Prostate gland (tissue), 2 donors: Measurements from ENCODE around the gene C1QL2. TPM values are rescaled to one million over a fixed set of nuclear protein-coding genes. Genes with fewer than 3 reads are reported as not detected.

Source experiments
- DNase-seq: peaks from one replicate; pipeline ENCODE4 v3.0.0-alpha.2; 2019; ENCODE audit warnings: low spot score
- H3K27ac ChIP-seq, 2 donors: fragments of 200-600 bp; sonication (generic); 2 replicates each; pipeline ENCODE4 v1.5.1; 2017 to 2019
- H3K27me3 ChIP-seq: fragments of 200-600 bp; sonication (generic); replicated peaks from 2 replicates; pipeline ENCODE4 v1.5.1; 2019; ENCODE audit not compliant: insufficient read depth
- H3K36me3 ChIP-seq, 2 donors: fragments of 200-600 bp; sonication (generic); 1 replicate in 1 of 2; 2 replicates in 1 of 2; pipeline versions ENCODE4 v1.5.1 to v1.8.1; 2017 to 2019
- H3K4me1 ChIP-seq: fragments of 200-600 bp; sonication (generic); replicated peaks from 2 replicates; pipeline ENCODE4 v1.5.1; 2019
- H3K4me3 ChIP-seq, 2 donors: fragments of 200-600 bp; sonication (generic); 2 replicates each; pipeline ENCODE4 v1.5.1; 2017 to 2019
- H3K9me3 ChIP-seq: fragments of 200-600 bp; sonication (generic); 2 replicates; pipeline ENCODE4 v1.5.1; 2017
- POLR2A ChIP-seq: fragments of 450-650 bp; IDR thresholded peaks from one replicate; pipeline ENCODE4 v1.6.1; 2016; ENCODE audit warnings: antibody characterized with exemption, mild to moderate bottlenecking
- POLR2AphosphoS5 ChIP-seq: sonication (generic); formaldehyde crosslinking; IDR thresholded peaks from one replicate; pipeline ENCODE4 v1.6.1; 2017; ENCODE audit warnings: antibody characterized with exemption
- WGBS: methylation state at CpG from one replicate; pipeline ENCODE4 v1.1.5; 2018; 5-methylcytosine and 5-hydroxymethylcytosine counted together
- intact Hi-C: fragments of 100-400 bp; cut with DNase I; formaldehyde crosslinking; loops from one replicate; pipeline ENCODE4 v1.14.2; 2022
- small RNA-seq, 2 donors: library from RNA; depleted of rRNA; stranded (forward); fragments of <200 nt; gene quantifications; one replicate each; pipeline ENCODE3, GENCODE V24; 2016
- total RNA-seq, 2 donors: library from RNA; depleted of rRNA; stranded (reverse); fragments of >200 nt; gene quantifications; one replicate each; pipeline ENCODE4 v1.1.0, GENCODE V29; 2016
- TF ChIP-seq, protein P1 (sequence below), 4 experiments: fragments of 200-600 bp in 2 of 4; fragments of 450-650 bp in 2 of 4; sonication (generic) in 2 of 4; IDR thresholded peaks; 1 replicate in 3 of 4; 2 replicates in 1 of 4; pipeline ENCODE4 v1.5.1; 2016 to 2019; ENCODE audit warnings: antibody characterized with exemption in 4 of 4, mild to moderate bottlenecking in 2 of 4, moderate library complexity in 2 of 4

The C1QL2 gene
- total RNA-seq, 2 donors from 2014 or later = 0.23 to 1.4 TPM

DNA sequence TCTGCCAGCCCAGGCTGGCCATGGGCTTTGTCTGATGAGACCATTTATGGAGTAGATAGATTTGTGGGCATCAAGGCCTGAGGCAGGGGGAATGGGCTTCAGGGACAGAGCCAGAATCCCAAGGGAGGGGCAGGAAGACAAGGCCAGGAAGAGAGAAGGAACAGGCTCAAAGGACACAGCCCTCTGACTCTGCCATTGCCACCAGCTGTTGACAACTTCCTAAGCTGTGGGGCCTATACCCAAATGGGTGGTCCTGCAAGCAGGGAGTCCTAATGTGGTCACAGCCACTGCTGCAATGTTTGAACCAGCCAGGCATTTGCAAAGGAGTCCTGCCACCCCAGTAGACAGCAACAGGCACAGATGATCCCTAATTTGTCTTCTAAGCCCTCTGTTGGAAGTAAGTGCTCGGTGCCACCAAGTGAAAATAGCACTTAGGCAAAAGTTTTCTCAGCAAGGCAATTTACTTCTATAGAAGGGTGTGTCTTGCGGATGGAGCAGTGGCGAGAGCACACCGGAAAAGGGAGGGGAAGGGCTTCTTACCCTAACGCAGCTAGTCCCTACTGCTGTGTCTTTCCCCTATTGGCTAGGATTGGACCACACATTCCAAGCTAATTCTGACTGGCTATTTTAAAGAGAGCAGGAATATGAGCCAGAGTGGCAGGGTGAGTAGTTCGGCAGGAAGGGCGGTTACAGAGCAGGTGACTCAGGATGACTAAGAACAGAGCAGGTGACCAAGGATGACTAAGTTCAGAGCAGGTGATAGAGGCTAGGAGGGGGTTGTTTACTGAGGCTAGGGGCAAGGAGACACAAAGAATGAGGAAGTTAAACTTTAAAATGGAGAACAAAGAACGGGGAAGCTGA is 47.2 kb downstream of the C1QL2 start:
- 67% methylated on average over 8 of the region's 8 CpGs for WGBS
- TF ChIP-seq POLR2A (no peak), POLR2AphosphoS5 (no peak)
- TF ChIP-seq, protein P1, sequence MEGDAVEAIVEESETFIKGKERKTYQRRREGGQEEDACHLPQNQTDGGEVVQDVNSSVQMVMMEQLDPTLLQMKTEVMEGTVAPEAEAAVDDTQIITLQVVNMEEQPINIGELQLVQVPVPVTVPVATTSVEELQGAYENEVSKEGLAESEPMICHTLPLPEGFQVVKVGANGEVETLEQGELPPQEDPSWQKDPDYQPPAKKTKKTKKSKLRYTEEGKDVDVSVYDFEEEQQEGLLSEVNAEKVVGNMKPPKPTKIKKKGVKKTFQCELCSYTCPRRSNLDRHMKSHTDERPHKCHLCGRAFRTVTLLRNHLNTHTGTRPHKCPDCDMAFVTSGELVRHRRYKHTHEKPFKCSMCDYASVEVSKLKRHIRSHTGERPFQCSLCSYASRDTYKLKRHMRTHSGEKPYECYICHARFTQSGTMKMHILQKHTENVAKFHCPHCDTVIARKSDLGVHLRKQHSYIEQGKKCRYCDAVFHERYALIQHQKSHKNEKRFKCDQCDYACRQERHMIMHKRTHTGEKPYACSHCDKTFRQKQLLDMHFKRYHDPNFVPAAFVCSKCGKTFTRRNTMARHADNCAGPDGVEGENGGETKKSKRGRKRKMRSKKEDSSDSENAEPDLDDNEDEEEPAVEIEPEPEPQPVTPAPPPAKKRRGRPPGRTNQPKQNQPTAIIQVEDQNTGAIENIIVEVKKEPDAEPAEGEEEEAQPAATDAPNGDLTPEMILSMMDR (IDR thresholded peaks at IDR 0.05) = no peak
- no peaks in the 10 kb centered on the region for H3K27me3 ChIP-seq
- H3K36me3 ChIP-seq = no peaks in the 10 kb centered on the region
- no peak overlapping the region for H3K27ac ChIP-seq
- intact Hi-C loops = no loop called here
- H3K4me3 ChIP-seq = no peak overlapping the region
- H3K9me3 ChIP-seq = no peaks in the 10 kb centered on the region
- no peaks in the 10 kb centered on the region for H3K4me1 ChIP-seq
- no peak for DNase-seq

DNA sequence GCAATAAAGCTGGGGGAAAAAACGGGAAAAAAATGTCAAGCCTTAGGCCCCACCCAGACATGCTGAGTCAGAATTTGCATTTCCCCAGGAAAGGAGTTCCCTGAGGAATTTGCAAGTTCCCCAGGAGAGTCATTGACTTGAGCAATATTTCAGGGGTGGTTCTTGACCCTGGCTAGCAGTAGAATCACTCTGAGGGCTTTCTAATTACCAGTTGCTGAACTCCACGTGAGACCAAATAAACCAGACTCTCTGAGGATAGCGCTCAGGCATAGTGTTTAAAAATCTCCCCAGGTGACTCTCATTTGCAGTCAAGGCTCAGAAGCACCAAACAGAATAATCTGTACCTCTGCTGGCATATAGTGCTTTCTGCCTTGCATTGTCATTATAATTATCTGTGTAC is 48.7 kb downstream of the C1QL2 start:
- intact Hi-C loops = no loop called here
- no peaks in the 10 kb centered on the region for H3K27me3 ChIP-seq
- H3K27ac ChIP-seq = no peak overlapping the region
- no peak for DNase-seq
- WGBS = 32% methylated on average over 3 of the region's 3 CpGs
- TF ChIP-seq POLR2A (no peak), POLR2AphosphoS5 (no peak)
- TF ChIP-seq, protein P1 (IDR thresholded peaks at IDR 0.05) = no peak
- H3K9me3 ChIP-seq = no peaks in the 10 kb centered on the region
- no peaks in the 10 kb centered on the region for H3K4me1 ChIP-seq
- no peak overlapping the region for H3K4me3 ChIP-seq
- no peaks in the 10 kb centered on the region for H3K36me3 ChIP-seq

DNA sequence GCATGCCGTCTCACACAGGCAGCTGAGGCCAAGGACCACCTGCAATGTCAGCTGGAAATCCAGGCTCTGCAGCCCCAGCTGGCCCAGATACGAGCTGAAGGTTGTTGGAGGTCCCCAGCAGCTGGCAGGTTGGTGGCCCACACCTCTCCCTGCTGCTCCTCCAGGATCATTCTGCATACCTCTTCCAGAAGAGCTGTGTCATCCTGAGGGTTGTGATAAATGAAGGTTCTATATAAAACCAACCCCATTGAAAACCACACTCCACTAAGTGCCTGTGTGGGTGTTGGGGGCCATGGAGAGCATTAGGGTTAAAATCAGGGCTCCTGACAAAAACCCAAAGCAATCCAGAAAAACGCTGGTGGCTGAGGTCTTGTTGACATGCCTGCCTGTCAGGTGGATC is 50.4 kb downstream of the C1QL2 start:
- Histone ChIP-seq H3K9me3 (no peaks in the 10 kb centered on the region), H3K4me3 (no peak overlapping the region), H3K27me3 (no peaks in the 10 kb centered on the region), H3K36me3 (no peaks in the 10 kb centered on the region), H3K27ac (no peak overlapping the region), H3K4me1 (no peaks in the 10 kb centered on the region)
- intact Hi-C loops = no loop called here
- DNase-seq = no peak
- 55% methylated on average over 3 of the region's 3 CpGs for WGBS
- no peak for TF ChIP-seq POLR2A
- TF ChIP-seq, protein P1 (IDR thresholded peaks at IDR 0.05) = no peak
- TF ChIP-seq POLR2AphosphoS5 = no peak

DNA sequence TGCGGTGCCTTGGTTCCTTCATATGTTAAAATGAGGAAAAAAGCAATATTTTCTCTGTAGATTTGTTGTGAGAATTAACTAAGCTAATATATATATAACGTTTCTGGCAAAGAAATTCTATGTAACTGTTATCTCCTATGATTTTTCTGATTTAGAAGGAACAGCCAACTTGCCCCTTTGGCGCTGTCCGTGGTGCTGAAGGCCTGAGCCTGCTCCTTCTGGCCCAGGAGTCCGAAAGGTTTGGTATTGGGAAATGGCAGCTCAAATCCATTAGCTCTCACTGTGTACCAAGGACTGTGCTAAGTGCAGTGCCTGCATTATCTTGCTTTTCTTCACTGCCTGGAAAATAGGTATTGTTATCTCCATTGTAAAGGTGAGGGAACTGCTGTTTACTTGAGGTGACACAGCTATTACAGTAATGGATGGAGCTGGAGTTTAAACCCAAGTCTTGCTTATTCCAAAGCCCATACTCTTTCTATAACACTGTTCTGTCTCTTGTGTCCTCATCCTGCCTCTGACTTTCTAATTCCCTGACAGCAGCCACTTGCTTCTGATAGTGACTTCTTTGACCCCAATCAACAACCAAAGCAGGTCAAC is 52.2 kb downstream of the C1QL2 start:
- no peak overlapping the region for H3K27ac ChIP-seq
- no peak overlapping the region for H3K4me3 ChIP-seq
- WGBS = 30% methylated on average over 5 of the region's 5 CpGs
- H3K9me3 ChIP-seq = no peaks in the 10 kb centered on the region
- intact Hi-C loops = no loop called here
- no peaks in the 10 kb centered on the region for H3K4me1 ChIP-seq
- no peak for TF ChIP-seq POLR2A
- TF ChIP-seq, protein P1 (IDR thresholded peaks at IDR 0.05) = no peak
- no peak for TF ChIP-seq POLR2AphosphoS5
- no peaks in the 10 kb centered on the region for H3K36me3 ChIP-seq
- H3K27me3 ChIP-seq = no peaks in the 10 kb centered on the region
- no peak for DNase-seq

Small RNA genes lying within 50 kb of the gene (small RNA-seq; reads per million reads assigned to genes)
- gene RN7SL468P = 0 reads per million in 2 donors

Other genes starting within 250 kb of the C1QL2 start
- under 1 TPM in 1 of 2 donors, not detected in 1; 0.57 TPM for gene MARCO, start 216.6 kb downstream of the C1QL2 start, total RNA-seq
- gene STEAP3, start 65.1 kb upstream of the C1QL2 start, total RNA-seq = 10 to 100 TPM; 15.3 to 25.1 TPM
- 10 to 100 TPM; 15.8 to 16.2 TPM for gene C2orf76, start 208.1 kb upstream of the C1QL2 start, total RNA-seq
- 100 to 1,000 TPM; 145 to 324 TPM for gene DBI, start 208.2 kb upstream of the C1QL2 start, total RNA-seq